ENCODE results near the gene GOLPH3. TPM values are rescaled to one million over a fixed set of nuclear protein-coding genes. Genes with fewer than 3 reads are reported as not detected.

Gene GOLPH3
- total RNA-seq, 2 donors from 2014 or later = 60.6 to 63.7 TPM

DNA sequence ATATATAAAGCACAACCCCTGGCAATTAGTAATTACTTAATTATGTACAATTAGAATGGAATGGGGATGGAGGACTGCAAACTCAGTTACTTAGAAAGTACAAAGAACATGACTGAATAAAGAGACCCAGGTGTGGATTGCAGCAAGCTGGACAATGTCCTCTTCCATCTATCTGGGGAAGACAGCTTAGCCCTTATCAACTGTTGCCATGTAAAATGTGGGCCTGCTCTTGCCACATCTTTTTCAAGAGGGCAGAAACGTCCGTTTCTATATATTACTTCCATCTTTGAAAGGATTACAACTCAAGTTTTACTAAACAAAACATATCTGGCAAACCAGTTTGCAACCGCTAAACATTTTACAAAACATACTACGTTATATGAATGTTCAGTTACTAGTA, 26.2 kb downstream of the GOLPH3 start:
- H3K36me3 ChIP-seq = no peaks in the 10 kb centered on the region
- peaks cover 0 to 54% of the 10 kb centered on the region in 2 donors for H3K4me1 ChIP-seq
- no peak for TF ChIP-seq CTCF (IDR thresholded peaks at IDR 0.05)
- H3K9me3 ChIP-seq = no peaks in the 10 kb centered on the region
- DNase-seq (ENCODE audit: low spot score) = no peak
- H3K27me3 ChIP-seq = no peaks in the 10 kb centered on the region
- no peak overlapping the region for H3K27ac ChIP-seq
- no peak overlapping the region for H3K4me3 ChIP-seq

DNA sequence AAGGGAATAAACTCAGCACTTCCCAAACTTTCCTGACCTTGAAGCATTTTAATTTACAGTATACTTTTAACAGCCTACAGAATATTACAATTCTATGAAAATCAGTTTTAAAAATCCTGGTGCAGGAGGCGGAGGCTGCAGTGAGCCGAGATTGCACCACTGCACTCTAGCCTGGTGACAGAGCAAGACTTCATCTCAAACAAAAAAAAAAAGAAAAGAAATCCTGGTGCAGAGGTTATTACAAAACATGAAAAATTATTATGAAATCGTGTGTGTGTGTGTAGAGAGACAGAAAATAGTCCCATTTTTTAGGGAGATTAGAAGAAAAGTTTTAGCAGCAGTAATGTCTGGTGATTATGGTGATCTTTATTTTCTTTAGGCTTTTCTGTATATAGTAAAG, 26.9 kb downstream of the GOLPH3 start:
- DNase-seq (ENCODE audit: low spot score) = no peak
- no peaks in the 10 kb centered on the region for H3K27me3 ChIP-seq
- H3K4me1 ChIP-seq = peaks cover 0 to 50% of the 10 kb centered on the region in 2 donors
- no peak overlapping the region for H3K4me3 ChIP-seq
- no peaks in the 10 kb centered on the region for H3K36me3 ChIP-seq
- TF ChIP-seq CTCF (IDR thresholded peaks at IDR 0.05) = no peak
- no peak overlapping the region for H3K27ac ChIP-seq
- H3K9me3 ChIP-seq = no peaks in the 10 kb centered on the region

DNA sequence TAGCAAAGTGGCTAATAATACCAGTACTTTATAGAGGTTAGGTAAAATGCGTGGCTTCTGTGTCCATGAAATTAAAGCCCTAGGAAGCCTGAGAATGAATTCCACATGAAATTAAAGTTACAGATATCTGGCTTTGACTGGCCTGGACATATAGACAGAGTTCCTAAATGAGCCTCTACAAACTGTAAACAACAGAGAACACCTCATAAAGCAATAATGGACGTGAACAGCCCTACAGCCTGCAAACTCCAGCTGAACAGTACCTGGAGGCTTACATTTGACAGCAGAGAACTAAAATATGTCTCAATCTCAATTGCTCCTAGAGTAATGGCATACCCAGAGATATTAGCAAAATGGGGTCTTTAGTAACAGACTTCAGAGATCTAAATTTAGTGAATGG, 28.7 kb downstream of the GOLPH3 start:
- DNase-seq (ENCODE audit: low spot score) = no peak
- no peak for TF ChIP-seq CTCF (IDR thresholded peaks at IDR 0.05)
- Histone ChIP-seq H3K27ac (peak overlapping the region; percentile 28 to 39), H3K36me3 (no peaks in the 10 kb centered on the region), H3K27me3 (no peaks in the 10 kb centered on the region), H3K4me3 (no peak overlapping the region), H3K9me3 (no peaks in the 10 kb centered on the region), H3K4me1 (peaks cover 0 to 48% of the 10 kb centered on the region in 2 donors)

DNA sequence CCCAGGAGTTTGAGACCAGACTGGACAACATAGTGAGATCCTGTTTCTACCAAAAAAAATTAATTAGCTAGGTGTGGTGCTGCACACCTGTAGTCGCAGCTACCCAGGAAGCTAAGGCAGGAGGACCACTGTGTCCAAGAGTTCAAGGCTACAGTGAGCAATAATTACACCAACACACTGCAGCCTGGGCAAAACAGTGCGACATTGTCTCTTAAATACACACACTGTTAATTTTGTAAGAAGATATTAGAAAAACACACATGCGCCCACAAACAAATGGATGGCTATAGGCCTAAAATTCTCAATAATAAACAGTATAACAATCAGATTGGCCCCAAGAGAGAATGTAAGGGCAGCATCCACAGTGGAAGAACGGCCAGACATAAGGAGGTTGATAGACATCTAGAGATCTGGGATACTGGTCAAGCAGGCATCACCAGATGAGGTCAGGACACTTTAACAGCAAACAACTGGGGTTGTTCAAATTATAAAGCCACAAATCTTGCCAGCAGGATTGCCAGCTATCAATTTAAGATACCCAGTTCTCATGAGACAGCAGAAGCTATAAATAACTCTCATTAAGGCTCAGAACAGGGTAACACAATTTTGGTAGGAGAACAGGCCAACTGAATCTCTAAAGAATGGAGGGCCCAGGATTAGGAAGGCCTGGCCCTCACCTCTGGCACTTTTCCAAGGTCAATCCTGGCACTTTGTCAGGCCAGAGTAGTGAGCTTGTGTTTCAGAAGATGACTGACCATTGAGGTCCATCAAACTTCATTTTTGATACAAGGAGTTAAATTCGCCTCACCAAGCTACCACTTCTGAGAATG, 29.5 kb downstream of the GOLPH3 start:
- peaks cover 0 to 46% of the 10 kb centered on the region in 2 donors for H3K4me1 ChIP-seq

DNA sequence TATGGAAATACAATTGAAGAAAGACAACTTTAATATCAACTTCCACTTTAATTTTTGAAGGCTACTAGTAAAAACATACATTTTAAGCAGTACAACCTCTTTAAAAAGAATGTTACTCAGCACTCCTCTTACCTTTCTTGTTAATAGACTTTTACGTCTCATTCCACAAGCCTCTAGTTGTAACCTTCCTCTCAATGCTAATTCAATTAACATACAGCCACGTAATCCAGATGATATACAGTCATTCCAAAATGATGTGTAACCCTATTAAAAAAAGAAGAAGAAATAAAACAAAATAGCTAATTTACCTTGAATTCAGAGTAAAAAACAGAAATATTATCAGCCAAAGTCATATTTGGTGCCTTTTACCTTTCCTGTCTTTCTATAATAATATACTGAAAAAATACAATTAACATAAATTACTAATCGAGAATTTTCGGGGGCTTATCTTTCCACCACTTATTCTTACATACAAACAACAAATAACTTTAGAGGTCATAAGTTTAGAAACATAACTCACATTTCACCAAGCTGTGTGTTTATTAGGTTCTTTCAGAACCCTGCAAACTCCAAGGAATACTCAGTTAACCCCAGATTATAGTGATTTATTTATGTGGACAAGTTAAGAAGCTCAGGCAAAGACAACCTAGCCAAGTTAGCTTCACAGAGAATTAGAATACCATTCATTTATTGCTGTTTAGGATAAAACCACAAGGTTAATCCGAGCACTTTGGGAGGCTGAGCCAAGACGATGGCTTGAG, 30.3 kb downstream of the GOLPH3 start:
- no peaks in the 10 kb centered on the region for H3K36me3 ChIP-seq
- peak overlapping the region in 1 of 2 donors; percentile 28 for H3K27ac ChIP-seq
- H3K4me3 ChIP-seq = no peak overlapping the region
- no peaks in the 10 kb centered on the region for H3K9me3 ChIP-seq
- H3K4me1 ChIP-seq = peaks cover 0 to 41% of the 10 kb centered on the region in 2 donors
- no peaks in the 10 kb centered on the region for H3K27me3 ChIP-seq
- no peak for TF ChIP-seq CTCF (IDR thresholded peaks at IDR 0.05)
- DNase-seq (ENCODE audit: low spot score) = no peak

More for the DNA sequence above, 29.5 kb downstream of the GOLPH3 start:
- no peak overlapping the region for H3K4me3 ChIP-seq
- H3K36me3 ChIP-seq = no peaks in the 10 kb centered on the region
- no peaks in the 10 kb centered on the region for H3K27me3 ChIP-seq
- H3K9me3 ChIP-seq = no peaks in the 10 kb centered on the region
- H3K27ac ChIP-seq = peak overlapping the region; percentile 28 to 39
- no peak for DNase-seq (ENCODE audit: low spot score)
- TF ChIP-seq CTCF (IDR thresholded peaks at IDR 0.05) = no peak
